NCI-H69 (cell line): ENCODE results near the gene ADTRP.
"Not testable (repeated sequence)": the region's sequence is repeated elsewhere in the genome, so short reads cannot be mapped to it uniquely, and the experiment has no call there.

Experiments
- DNase-seq: peaks from one replicate; lab custom pipeline; 2025; lab: John Stamatoyannopoulos, UW

ADTRP gene

GRCh38 chr6:11692451-11693376 is 85.9 kb downstream of the ADTRP start:
- DNase-seq = no peak

- DNase-seq = no peak
Measured at GRCh38 chr6:11689847-11690246, 88.8 kb downstream of the ADTRP start.

DNA sequence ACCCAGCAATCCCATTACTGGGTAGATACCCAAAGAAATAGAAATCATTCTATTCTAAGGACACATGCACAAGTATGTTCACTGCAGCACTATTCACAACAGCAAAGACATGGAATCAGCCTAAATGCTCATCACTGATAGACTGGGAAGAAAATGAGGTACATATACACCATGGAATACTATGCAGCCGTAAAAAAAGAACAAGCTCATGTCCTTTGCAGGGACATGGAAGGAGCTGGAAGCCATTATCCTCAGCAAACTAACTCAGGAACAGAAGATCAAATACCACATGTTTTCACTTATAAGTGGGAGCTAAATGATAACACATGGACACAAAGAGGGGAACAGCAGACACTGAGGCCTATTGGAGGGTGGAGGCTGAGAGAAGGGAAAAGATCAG is 89.2 kb downstream of the ADTRP start:
- not testable (repeated sequence) for DNase-seq

GRCh38 chr6:11688425-11688709 is 90.2 kb downstream of the ADTRP start:
- DNase-seq = no peak

- no peak for DNase-seq
Measured at GRCh38 chr6:11685481-11686093, 93.0 kb downstream of the ADTRP start.

DNA sequence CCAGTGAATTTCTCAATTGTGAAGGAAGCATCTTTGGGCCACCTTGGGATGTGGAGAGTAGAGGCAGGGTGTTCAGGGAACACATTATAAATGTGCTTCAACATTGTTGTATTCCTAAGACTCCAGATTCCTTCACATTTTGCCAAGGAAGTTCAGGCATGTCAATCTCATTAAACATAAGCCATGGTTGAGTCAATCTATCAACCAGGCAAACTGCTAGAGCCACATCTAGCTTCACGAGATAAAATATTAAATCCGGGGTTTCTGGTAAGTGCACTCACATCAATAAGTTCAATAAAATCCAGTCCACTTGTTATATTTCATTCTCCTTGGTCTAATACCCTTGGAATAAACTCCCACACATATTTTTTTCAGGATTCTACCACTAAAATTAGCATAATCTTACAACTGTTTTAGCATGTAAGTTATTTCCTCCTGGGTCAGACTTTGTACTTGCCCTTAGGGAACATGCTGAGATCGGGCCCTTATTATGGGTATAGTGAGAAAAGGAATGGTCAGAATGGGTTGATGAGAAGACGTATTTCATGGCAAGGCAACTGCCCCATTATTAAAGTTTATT is 93.6 kb downstream of the ADTRP start:
- no peak for DNase-seq

DNA sequence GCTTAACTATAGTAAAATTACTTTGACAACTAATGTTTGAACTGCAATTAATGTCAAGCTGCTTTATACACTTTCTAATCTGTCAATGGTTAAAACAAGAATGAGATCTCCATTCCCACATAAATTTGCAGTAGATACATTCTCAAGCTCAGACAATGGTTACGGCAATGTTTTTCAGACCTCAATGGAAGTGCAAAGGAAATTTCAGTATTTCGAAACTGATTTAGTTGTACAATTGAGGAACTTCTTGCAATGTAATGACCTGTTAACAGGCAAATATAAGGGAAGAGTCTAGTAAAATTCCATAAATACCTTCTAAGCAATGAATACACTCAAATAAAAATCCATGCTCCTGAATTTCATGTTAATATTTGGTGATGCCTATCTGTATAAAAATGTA is 94.7 kb downstream of the ADTRP start:
- DNase-seq = no peak

DNA sequence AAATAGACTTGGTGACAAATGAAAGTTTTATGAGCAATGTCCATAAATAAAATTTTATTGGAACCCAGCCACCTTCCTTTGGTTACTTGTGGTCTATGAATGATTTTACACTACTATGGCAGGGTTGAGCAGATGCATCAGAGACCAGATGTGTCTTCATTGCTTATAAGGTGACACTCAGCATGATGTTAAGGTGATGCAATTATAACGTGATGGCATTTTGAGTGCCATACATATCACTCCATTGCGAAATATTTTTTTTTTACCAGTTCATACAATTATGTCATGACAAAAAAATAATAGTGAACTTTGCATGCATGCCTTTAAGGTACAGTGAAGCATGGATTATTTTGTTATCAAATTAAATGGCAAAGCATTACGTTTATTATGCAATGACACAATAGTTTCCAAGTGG is 96.0 kb downstream of the ADTRP start:
- no peak for DNase-seq

GRCh38 chr6:11681770-11682169 is 96.8 kb downstream of the ADTRP start:
- DNase-seq = no peak

- no peak for DNase-seq
Measured at GRCh38 chr6:11681357-11681756, 97.2 kb downstream of the ADTRP start.

GRCh38 chr6:11680479-11680878 is 98.1 kb downstream of the ADTRP start:
- not testable (repeated sequence) for DNase-seq

DNA sequence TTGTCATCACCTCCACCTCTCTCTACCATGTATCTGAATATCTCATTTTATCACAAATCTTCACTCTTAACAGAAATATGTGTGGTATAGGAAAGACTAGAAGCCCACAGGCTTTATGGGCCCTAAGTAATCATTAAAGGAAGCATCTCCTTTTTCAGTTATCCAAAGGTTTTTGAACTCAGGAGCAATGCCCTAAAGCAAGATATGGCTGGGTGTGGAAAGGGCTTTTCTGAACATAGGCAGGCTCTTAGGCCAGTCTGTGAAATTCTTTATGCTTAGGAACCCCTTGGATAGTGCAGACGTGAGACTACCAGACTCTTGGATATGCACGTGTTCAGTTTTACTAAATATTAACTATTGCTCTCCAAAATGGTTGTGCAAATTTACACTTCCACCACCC is 99.5 kb downstream of the ADTRP start:
- DNase-seq = no peak

- DNase-seq = no peak
Measured at GRCh38 chr6:11675601-11676000, 103.0 kb downstream of the ADTRP start.

DNA sequence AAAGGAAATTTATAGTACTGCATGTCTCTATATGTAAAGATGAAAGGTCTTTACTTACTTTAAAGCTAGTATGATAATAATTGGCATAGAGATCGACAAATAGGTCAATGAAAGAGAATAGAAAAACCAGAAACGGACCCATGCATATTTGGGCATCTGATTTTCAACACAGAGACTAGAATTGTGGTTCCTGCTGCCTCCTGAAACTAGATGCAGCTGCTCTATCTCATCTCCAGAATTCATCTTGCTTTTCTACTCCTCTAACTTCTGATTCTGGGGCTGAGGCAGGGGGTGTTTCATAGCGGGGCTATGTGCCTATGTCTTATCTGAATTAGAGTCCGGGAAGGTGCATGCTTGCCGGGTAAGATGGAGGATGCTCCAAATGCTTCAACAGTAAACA is 105.9 kb downstream of the ADTRP start:
- DNase-seq = no peak

DNA sequence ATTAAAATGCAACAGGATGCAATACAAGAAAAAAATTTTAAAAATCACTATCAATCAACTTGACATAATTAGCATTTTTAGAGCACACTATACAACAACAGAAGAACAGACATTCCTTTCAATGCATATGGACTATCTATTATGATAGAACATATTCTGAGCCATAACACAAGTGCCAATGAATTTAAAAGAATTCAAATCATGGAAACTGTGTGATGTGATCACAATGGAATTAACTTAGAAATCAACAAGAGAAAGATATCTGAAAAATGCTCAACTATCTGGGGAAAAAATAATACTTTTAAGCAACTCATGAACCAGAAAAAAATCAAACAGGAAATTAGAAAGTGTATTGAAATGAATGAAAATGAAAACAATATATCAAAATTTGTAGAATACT is 106.3 kb downstream of the ADTRP start:
- DNase-seq = no peak

DNA sequence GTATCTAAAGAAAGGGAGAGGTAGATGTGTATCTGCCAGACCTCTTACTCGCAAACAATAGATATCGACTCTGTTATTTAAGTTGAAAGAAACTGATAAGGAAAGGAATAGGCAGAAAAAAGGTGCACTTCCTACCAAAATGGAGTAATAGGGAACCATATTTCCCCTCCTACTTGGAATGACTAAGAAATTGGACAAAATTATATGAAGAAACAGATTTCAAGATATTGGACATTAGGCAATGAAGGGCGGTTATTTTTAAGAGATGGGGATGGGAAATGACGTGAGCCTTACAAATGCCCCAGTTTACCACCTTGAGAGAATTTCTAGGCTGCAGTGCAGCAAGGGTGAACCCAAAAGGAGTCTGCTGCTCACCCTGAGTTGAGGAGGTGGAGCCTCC is 108.9 kb downstream of the ADTRP start:
- no peak for DNase-seq

DNA sequence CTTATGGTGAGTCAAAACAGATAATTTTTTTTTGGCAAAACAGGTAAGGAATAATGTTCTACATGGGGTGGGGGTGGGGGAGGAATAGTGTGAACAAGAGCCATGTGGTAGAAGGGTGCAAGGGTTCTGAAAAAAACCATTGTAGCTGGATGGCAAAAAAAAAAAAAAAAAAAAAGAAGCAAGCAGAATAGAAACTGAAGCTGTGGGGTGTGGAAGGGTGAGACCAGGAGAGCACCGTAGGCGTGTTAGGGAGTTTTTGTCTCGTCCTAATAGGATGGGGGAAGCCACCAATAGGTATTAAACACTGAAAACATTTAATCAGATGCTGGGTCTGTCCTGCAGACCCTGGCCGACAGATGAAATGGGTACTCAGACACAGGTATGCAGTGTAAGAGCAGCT is 110.1 kb downstream of the ADTRP start:
- no peak for DNase-seq

DNA sequence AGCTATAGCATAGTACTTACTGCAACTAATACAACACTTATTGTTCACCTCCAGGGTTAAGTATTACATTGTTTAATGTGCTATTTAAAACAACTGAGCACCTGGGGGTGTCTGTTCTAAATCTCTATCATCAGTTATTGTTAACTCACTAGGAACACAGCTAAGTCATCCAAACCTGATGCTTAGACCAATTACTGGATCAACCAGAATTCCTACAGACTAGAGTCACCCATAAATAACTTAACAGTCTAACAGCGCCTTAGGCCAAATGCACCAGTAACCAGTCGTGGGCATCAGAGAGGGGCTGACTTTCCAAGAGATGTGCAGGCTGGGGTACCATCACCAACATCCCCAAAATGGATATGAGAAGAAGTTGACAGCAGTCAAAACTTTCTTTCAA is 110.7 kb downstream of the ADTRP start:
- DNase-seq = no peak

DNA sequence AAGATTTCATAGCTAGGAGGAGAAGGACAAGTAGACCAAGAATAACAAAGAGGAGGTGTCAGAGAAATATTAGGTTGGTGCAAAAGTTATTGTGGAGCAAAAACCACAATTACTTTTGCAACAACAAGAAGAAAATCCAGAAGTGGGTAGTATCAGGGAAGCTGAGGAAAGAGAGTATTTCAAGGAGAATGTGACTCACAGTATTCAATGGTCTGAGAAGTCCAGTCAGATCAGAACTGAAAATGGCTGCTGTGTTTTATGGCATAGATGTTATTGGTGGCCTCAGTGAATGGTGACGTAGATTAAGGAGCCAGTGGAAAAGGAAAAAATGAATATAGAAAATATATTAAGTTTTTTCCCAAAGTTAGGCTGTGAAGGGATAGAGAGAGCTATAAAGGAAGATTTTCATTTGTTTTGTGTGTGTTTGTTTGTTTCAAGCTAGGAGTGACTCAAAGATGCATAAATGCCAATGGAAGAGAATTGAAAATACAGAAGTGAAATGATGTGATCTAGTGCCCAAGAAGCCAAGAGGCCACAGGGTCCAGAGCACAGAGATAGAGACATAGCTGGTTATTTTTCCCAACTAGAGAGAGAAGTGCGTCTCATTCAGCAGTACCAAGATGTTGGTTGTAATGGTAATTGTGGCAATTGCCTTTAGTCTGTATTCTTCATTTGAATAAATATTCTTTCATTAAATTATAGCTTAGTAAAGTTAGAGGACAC is 112.8 kb downstream of the ADTRP start:
- DNase-seq = no peak
